Dendritic cell treated with granulocyte-macrophage colony-stimulating factor and Interleukin-4, amounts not matched to agents 40 ng/mL and 50 ng/mL, for 4 days (primary cell): Measurements from ENCODE around the gene SEMA4D.

Source experiments
- H3K27ac Mint-ChIP-seq: one replicate; pipeline ENCODE4 v1.8.0; 2022; ENCODE audit warnings: mild to moderate bottlenecking, mixed read lengths
- H3K27me3 Mint-ChIP-seq: one replicate; pipeline ENCODE4 v1.8.0; 2022; ENCODE audit warnings: mild to moderate bottlenecking, mixed read lengths
- H3K36me3 Mint-ChIP-seq: one replicate; pipeline ENCODE4 v1.8.0; 2022; ENCODE audit warnings: low read depth, mixed read lengths
- H3K4me1 Mint-ChIP-seq: one replicate; pipeline ENCODE4 v1.8.0; 2022; ENCODE audit warnings: low read depth, mixed read lengths
- H3K4me3 Mint-ChIP-seq: one replicate; pipeline ENCODE4 v1.8.0; 2022; ENCODE audit warnings: mild to moderate bottlenecking, moderate library complexity, mixed read lengths
- H3K9me3 Mint-ChIP-seq: one replicate; pipeline ENCODE4 v1.8.0; 2022; ENCODE audit warnings: mixed read lengths
- intact Hi-C: fragments of 100-400 bp; cut with micrococcal nuclease; formaldehyde crosslinking; loops from one replicate; pipeline ENCODE4 v1.15.0; 2022

SEMA4D gene

DNA sequence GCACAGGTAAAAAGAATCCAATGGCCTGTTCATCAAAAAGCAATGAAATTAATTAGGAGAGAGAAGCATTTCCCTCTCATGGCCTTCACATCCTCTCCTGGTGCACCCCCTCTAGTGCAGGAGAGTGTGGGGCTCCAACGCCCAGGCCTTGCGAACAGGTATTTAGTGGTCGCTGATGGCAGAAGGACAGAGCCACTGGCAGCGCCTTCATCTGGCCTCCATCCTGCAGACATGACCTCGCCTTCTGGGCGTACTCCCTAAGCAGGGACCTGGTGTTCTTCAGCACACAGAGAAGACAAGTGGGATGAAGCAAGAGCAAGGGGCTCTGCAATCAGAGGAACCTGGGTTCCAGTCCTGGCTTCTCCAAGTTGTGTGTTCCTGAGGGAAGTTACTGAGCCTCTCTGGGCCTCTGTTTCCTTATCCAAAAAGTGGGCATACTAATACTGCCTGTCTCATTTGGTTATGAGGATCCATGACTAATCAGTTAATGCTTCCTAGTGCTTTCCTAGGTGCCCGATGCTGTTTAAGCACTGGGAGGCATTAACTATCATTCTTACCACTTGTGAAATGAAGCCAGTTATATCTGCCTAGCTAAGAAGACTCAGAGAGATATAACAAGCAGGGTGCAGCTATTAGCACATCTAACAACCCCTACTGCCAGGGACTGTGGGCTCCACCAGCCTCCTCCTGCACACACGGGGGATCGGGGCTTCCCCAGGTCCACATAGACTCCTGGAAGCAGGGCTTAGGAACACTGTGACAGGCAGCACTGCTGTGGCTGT, 77.3 kb downstream of the SEMA4D start:
- Mint-ChIP-seq H3K4me1 (peaks cover 90% of the 10 kb centered on the region), H3K27me3 (no peaks in the 10 kb centered on the region), H3K27ac (peak overlapping the region; percentile 95), H3K4me3 (no peak overlapping the region), H3K36me3 (peaks cover 12% of the 10 kb centered on the region), H3K9me3 (no peaks in the 10 kb centered on the region)
- intact Hi-C loops, result no loop called here

DNA sequence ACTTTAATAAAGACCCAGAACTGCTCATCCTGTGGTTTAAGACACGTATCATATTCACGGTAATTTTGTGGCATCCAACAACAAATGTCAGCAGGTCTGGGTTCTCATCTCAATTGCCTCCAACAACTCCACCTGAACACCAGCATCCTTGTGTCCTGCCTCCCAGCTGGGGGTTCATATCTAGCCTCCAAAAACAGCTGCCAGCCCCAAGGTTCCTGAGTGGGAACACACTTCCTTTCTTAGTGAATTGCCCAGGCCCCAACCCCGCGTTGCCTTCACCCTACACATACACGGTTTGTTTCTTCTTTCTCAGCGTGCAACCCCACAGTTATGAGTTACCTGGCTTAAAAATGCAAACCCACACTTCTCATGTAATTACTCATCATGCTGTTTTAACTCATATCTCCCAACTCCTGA, 77.9 kb downstream of the SEMA4D start:
- H3K27me3 Mint-ChIP-seq, result no peaks in the 10 kb centered on the region
- intact Hi-C loops, result no loop called here
- peaks cover 12% of the 10 kb centered on the region for H3K36me3 Mint-ChIP-seq
- no peak overlapping the region for H3K4me3 Mint-ChIP-seq
- peak overlapping the region; percentile 95 for H3K27ac Mint-ChIP-seq
- H3K4me1 Mint-ChIP-seq, result peaks cover 84% of the 10 kb centered on the region
- no peaks in the 10 kb centered on the region for H3K9me3 Mint-ChIP-seq

DNA sequence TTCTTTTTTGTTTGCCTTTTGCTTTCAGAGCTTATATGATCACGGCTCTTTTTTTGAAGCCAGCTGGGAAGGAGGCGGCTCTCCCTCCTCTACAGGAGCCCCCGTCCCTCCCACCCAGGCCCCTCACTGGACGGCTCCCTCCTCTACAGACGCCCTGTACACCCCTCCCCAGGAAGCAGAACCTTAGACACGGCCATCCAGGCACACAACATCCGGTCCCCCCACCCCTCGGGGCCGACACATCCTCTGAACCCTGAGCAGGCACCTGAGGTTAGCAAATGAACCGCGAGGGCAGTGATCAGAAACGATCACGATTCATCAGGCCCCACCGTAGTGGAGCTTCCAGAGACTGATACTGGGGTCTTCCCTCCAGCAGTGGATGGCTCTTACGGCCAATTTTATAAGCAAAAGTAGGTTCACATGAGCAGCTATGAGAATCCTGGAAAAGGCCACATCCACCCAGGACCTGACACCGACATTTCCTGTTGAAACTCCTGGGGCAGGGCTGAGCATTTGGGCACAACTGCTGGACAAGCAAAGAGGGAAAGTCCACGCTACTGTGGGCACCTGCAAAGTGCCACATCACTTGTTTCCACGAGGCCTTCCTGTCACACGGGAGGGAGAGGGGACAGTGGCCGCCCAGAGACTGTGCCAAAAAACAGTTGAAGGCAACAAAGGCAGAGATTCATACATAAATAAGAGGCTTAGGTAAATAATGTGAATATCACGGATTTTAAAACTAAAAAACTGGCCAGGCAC, 78.9 kb downstream of the SEMA4D start:
- intact Hi-C loops, result no loop called here
- H3K4me3 Mint-ChIP-seq, result no peak overlapping the region
- H3K36me3 Mint-ChIP-seq, result peaks cover 12% of the 10 kb centered on the region
- peaks cover 75% of the 10 kb centered on the region for H3K4me1 Mint-ChIP-seq
- H3K27me3 Mint-ChIP-seq, result no peaks in the 10 kb centered on the region
- peak overlapping the region; percentile 60 for H3K27ac Mint-ChIP-seq
- no peaks in the 10 kb centered on the region for H3K9me3 Mint-ChIP-seq

DNA sequence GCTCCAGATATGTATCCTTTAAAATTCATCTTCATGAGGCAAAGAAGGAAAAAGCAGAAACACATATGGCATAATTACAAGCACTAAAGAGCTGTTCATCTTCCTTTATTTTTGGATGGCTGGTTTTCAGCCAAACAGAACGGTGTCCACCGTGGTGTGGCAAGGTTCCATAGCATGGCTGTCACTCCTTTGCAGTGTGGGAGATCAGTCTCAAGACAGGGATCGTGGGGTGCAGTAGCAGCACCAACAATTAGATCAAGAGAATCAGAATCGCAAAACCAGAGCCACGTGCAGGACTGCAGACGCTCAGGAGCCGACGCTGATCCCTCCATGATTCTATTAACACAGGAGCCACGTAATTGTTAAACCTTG, 79.5 kb downstream of the SEMA4D start:
- intact Hi-C loops, result no loop called here
- Mint-ChIP-seq H3K9me3 (no peaks in the 10 kb centered on the region), H3K27me3 (no peaks in the 10 kb centered on the region), H3K4me3 (peak overlapping the region; percentile 42), H3K27ac (peak overlapping the region; percentile 60), H3K4me1 (peaks cover 69% of the 10 kb centered on the region), H3K36me3 (peaks cover 12% of the 10 kb centered on the region)

DNA sequence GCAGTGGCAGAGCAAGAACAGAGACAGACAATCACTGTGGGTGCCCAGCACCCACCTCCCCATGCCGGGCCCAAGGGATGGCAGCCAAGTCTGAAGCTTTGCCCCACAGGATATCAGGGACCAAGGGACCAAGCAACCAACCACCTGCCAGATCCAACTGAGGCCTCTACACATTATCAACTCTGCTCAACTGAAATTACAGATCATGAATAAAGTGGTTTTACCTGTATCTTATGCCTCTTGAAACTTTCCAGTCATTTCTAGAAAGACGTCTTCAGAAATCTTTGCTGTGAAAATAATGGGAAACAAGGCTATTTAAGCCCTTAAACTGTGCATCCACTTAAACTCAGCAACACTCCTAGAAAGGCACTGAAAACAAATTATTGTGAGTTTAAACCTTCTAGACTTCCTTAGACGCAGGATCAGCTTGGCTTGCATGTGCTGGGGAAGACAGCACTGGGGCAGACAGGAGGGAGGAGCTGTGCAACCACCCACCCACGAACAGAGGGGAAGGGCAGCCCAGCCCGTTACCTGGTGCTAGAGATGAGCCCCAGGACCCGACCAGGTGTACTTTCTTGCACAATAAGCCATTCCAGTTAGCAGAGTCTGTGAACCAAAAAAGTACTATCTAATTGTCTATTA, 80.0 kb downstream of the SEMA4D start:
- Mint-ChIP-seq H3K27ac (peak overlapping the region; percentile 60), H3K36me3 (peaks cover 12% of the 10 kb centered on the region), H3K27me3 (no peaks in the 10 kb centered on the region), H3K4me1 (peaks cover 63% of the 10 kb centered on the region), H3K9me3 (no peaks in the 10 kb centered on the region), H3K4me3 (no peak overlapping the region)
- intact Hi-C loops, result no loop called here

DNA sequence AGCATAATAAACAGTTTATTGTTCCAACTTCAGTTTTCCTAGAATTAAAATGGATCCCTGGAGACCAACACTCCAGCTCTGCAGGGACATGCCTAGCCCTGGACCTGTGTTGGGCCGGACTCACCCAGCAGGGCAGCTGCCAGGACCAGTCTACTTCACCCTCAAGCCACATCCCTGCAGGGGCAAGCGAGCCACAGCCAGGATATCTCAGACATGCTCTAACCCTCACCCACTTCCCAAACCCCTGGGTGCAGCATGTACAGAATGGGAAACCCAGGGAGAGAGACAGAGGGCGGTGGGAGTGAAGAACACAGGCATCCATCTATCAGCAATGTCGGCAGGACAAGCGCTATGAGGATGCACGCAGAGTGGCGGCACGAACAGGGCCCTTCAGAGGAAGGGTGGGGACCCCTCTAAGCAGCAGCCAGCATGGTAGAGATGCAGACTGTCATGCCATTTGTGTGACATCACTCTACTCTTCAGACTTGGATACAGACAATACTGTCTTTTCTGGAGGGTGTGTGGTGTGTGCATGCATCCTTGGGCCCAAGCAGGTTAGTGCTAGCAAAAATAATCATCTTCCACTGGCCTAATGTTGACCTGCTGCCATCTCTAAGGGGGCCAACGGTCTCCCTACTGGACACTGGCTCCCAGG, 83.1 kb downstream of the SEMA4D start:
- intact Hi-C loops, result no loop called here
- Mint-ChIP-seq H3K4me3 (no peak overlapping the region), H3K4me1 (peaks cover 61% of the 10 kb centered on the region), H3K27me3 (no peaks in the 10 kb centered on the region), H3K36me3 (peaks cover 12% of the 10 kb centered on the region), H3K27ac (no peak overlapping the region), H3K9me3 (no peaks in the 10 kb centered on the region)

DNA sequence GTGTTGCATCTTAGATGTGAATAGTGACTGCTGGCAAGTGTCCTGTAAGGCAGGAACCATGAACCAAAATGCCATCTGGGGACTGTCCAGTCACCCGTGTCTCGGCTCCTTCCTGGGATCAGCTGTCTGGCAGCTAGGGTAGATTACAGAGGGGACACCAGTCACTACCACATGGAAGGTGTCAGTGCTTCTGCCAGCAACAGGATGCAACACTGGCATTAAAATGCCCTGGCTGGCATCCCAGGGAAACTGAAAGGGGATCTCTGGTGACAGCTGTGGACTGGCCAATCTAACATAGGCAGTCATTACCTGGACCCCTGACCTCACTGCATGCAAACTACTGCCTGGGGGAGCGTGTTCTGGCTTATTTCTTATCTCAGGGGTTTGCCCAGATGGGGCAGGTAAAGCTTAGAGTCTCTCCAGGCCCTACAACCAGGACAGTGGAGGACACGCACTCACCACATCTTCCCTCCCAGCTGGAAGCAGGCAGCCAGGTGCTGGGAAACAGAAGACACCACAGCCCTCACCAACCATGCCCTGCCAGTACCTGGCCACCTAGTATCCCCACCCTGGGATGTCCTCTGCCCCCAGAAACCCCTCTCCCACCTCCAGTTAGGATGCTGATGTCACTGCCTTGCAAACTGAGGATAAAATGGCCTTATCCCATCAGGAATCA, 83.8 kb downstream of the SEMA4D start:
- Mint-ChIP-seq H3K36me3 (peaks cover 12% of the 10 kb centered on the region), H3K9me3 (no peaks in the 10 kb centered on the region), H3K4me1 (peaks cover 62% of the 10 kb centered on the region), H3K4me3 (no peak overlapping the region), H3K27me3 (no peaks in the 10 kb centered on the region), H3K27ac (no peak overlapping the region)
- intact Hi-C loops, result no loop called here

DNA sequence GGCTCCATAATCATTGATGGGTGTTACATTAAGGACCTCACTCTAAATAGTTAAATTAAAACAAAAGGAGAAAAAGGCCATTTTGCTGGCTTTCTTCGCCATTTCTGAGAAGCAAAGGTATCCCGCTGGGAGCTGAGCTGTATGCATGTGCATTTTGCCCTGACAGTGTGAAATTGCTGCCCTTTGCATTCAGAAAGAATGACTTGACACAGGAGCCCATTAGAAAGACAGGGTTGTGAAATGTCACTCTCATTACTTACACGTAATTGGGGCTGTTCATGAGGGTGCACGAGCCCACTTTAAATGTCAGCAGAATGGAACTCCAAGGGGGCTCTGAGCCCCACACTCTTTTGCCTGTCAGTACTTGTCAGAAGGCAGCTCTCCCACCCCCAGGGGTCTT, 85.0 kb downstream of the SEMA4D start:
- intact Hi-C loops, result no loop called here
- peaks cover 61% of the 10 kb centered on the region for H3K4me1 Mint-ChIP-seq
- H3K36me3 Mint-ChIP-seq, result peaks cover 12% of the 10 kb centered on the region
- no peaks in the 10 kb centered on the region for H3K9me3 Mint-ChIP-seq
- no peak overlapping the region for H3K27ac Mint-ChIP-seq
- no peak overlapping the region for H3K4me3 Mint-ChIP-seq
- no peaks in the 10 kb centered on the region for H3K27me3 Mint-ChIP-seq

DNA sequence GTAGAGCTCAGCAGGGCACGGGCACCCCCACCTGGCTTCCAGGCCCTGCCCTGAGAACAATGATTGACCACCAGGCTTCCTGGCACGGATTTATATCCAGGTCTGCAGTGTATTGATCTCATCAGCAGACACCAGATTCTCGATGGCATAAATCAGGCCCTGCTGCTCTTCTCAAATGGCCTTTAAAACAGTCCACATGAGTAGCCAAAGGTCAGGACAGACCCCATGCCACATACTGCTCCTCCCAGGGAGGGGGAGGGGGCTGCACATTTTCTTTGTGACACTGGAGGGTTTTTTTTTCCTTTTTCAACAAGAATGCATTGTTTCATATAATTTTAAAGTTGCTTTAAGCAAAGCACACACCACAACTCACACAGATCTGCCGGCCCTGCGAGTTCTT, 85.4 kb downstream of the SEMA4D start:
- Mint-ChIP-seq H3K4me1 (peaks cover 60% of the 10 kb centered on the region), H3K4me3 (no peak overlapping the region), H3K27ac (no peak overlapping the region), H3K36me3 (peaks cover 12% of the 10 kb centered on the region), H3K27me3 (no peaks in the 10 kb centered on the region), H3K9me3 (peaks cover 4% of the 10 kb centered on the region)
- intact Hi-C loops, result no loop called here

DNA sequence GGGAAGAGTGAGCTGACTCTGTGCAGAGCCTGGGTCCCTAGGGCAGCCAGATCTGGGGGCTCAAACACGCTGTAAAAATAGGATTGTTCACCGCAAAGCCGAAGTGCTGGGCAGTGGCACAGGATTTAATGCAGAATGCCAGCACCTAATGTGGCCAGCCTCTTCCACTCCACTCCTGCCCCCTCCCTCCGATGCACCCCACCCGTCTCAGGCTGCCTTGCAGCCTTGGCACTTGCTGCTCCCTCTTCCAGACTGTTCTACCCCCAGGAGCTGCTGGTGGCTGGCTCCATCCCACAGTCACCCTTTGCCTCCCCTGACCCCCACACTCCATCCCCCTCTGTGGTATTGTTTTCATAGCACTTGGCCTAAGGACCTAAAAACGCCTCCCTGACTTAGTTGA, 86.2 kb downstream of the SEMA4D start:
- H3K4me1 Mint-ChIP-seq, result peaks cover 59% of the 10 kb centered on the region
- no peaks in the 10 kb centered on the region for H3K27me3 Mint-ChIP-seq
- peaks cover 13% of the 10 kb centered on the region for H3K36me3 Mint-ChIP-seq
- intact Hi-C loops, result no loop called here
- no peak overlapping the region for H3K4me3 Mint-ChIP-seq
- peaks cover 8% of the 10 kb centered on the region for H3K9me3 Mint-ChIP-seq
- H3K27ac Mint-ChIP-seq, result peak overlapping the region; percentile 65

DNA sequence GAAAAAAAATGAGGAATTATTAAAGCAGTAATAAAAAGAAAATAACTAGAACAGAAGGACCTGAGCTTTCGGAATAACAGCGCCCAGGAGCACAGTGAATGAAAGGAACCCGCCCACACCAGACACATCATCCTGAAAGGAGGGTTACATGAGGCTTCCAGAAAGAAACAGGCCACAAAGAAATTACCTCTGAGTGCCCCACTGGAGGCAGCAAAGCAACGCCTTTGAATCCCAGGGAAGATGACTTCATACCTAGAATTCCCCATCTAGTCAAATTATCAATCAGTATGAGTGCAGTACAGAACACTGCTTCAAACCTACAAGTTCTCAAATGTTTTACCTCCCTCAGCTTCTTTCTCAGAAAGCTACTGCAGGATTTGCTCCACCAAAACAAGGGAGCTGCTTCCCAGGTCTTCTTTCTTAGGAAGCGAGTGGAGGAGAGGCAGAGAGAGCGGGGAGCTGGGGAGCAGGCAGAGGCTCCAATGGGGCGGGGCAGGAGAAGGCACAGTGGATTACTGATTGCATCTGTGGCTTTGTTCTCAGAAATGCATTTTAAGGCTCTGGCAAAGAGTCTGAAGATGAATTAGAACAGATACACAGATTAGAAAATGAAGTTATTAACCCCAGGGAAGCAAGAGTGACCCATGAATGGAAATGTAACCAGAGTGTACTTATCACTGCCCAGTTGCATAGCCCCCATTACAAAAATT, 87.1 kb downstream of the SEMA4D start:
- Mint-ChIP-seq H3K9me3 (peaks cover 8% of the 10 kb centered on the region), H3K27ac (peak overlapping the region; percentile 65), H3K4me1 (peaks cover 61% of the 10 kb centered on the region), H3K4me3 (no peak overlapping the region), H3K27me3 (no peaks in the 10 kb centered on the region), H3K36me3 (peaks cover 9% of the 10 kb centered on the region)
- intact Hi-C loops, result no loop called here

DNA sequence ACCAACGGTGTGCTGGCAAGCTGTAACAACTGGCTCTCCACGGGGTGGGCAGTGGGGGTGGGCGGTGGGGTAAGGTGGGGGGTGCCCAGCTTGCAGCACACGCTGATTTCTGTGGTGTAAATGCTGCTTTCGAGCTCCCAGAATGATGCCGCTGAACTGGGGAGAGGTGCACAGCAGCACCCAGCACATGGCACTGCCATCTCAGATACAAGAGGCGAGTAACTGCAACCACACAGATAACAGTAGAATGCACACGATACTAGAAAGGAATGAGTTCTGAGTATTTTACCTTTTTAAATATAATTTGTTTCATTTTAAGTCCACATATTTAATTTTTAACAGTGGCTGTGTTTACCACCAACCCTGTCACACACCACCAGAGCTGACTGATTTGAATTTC, 87.9 kb downstream of the SEMA4D start:
- Mint-ChIP-seq H3K36me3 (peaks cover 17% of the 10 kb centered on the region), H3K4me3 (no peak overlapping the region), H3K4me1 (peaks cover 69% of the 10 kb centered on the region), H3K27ac (peak overlapping the region; percentile 65), H3K9me3 (peaks cover 8% of the 10 kb centered on the region), H3K27me3 (no peaks in the 10 kb centered on the region)
- intact Hi-C loops, result no loop called here

DNA sequence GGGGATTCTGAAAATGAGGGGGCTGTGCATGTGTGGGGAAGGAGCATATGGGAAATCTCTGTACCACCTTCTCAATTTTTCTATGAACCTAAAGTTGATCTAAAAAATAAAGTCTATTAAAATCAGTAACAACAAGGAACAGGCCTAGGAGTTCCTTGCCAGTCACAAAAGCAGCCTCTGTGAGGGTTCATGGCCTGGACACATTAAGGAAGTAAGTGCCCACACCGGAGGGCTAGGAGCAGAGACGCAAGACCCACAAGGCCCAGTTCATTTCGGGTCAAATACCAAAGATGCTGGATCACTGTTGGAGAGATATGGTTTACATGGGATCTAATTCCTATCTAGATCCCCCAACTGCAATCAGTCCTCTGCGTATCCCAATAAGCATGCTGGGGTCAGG, 88.4 kb downstream of the SEMA4D start:
- Mint-ChIP-seq H3K27me3 (no peaks in the 10 kb centered on the region), H3K4me3 (no peak overlapping the region), H3K9me3 (peaks cover 8% of the 10 kb centered on the region), H3K36me3 (peaks cover 22% of the 10 kb centered on the region), H3K4me1 (peaks cover 74% of the 10 kb centered on the region), H3K27ac (peak overlapping the region; percentile 51)
- intact Hi-C loops, result no loop called here
